ENCODE measurements around the gene KRTAP1-1.

DNA sequence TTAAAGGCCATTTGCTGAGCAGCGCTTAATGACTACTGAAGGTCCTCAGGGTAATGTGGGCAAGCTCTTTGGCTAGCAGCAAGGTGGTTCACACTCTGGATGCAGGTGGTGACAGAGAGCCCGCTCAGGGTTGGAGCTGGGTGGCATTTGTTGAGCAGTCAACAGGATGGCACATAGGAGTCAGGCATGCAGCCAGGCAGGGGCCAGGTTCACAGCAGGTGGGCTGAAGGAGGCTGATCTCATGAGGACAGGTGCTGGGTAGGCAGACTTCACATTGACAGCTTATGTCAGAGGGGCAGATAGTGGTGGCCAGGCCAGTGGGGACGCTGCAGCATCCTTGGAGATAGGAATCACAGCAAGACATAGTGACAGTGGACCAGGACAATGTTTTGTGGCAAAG lies 36.9 kb downstream of the KRTAP1-1 start:
- TF ChIP-seq POLR2A (IDR thresholded peaks at IDR 0.05; ENCODE audit: low read depth, low read length), result no peak
- TF ChIP-seq POLR2AphosphoS5 (IDR thresholded peaks at IDR 0.05; ENCODE audit: low read depth, low read length), result no peak

Data from GM12892 (cell line).